ENCODE measurements around the gene MRPL45.

Gene MRPL45

DNA sequence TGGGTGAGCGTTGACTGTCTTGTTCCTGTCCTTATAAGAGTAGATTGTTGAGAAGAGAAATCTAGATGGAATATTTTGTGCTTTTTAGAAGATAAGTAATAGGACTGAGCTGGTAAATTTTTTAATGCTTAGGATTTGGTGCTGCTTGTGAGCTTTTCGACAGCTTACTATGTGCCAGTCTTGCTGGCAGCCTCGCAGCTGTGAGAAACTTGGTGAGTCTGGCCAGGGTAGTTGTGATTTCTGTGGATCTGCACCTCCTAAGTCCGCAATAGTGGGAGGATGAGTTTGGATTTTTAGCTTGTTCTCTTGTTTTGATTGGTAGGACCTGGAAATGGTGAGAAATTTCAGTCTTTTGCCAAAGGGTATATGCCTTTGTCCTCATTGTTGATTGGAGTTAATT lies 58.3 kb downstream of the MRPL45 start:
- Histone ChIP-seq H3K27me3 (ENCODE audit: insufficient read depth, low read depth, severe bottlenecking) (no peaks in the 10 kb centered on the region), H3K4me3 (ENCODE audit: low read depth, low read length) (no peak overlapping the region), H3K9me3 (ENCODE audit: severe bottlenecking) (no peaks in the 10 kb centered on the region), H3K27ac (no peak overlapping the region), H3K36me3 (no peaks in the 10 kb centered on the region; the same call in none of the 2 replicates)
- no peak for DNase-seq
- TF ChIP-seq, protein P1, sequence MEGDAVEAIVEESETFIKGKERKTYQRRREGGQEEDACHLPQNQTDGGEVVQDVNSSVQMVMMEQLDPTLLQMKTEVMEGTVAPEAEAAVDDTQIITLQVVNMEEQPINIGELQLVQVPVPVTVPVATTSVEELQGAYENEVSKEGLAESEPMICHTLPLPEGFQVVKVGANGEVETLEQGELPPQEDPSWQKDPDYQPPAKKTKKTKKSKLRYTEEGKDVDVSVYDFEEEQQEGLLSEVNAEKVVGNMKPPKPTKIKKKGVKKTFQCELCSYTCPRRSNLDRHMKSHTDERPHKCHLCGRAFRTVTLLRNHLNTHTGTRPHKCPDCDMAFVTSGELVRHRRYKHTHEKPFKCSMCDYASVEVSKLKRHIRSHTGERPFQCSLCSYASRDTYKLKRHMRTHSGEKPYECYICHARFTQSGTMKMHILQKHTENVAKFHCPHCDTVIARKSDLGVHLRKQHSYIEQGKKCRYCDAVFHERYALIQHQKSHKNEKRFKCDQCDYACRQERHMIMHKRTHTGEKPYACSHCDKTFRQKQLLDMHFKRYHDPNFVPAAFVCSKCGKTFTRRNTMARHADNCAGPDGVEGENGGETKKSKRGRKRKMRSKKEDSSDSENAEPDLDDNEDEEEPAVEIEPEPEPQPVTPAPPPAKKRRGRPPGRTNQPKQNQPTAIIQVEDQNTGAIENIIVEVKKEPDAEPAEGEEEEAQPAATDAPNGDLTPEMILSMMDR (IDR thresholded peaks at IDR 0.05; ENCODE audit: low read depth, low read length), result no peak

DNA sequence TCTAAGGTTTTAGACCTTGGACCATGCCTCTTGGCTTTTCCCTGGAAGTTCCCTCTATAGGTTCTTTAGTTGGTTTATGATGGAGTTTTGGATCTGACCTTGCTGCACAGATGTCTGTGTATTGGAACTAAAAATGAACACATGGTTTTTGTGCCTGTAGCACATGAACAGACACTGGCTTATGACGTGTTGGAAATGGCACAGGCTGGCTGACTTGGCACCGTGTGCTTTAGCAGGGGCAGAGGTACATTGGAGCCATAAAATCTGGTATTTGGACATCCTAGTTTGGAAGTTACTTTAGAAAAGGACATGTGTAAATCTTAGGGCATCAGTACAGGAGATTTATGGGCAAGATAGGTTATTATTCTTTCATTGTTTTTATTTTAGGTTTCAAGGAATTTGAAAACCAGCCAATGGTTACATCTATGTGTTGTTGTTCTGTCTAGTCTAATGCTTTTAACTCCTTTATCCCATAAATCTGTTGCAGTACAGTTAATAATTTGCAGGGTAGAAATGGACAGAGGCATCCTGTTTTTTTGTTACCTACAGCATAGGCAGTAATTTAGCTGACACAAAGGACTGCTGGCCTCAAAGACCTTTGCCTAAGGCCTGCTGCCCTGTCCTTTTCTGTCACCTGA lies 60.6 kb downstream of the MRPL45 start:
- peaks cover 11% of the 10 kb centered on the region for H3K36me3 ChIP-seq
- H3K27me3 ChIP-seq (ENCODE audit: insufficient read depth, low read depth, severe bottlenecking), result no peaks in the 10 kb centered on the region
- H3K27ac ChIP-seq, result no peak overlapping the region
- TF ChIP-seq, protein P1 (IDR thresholded peaks at IDR 0.05; ENCODE audit: low read depth, low read length), result no peak
- no peaks in the 10 kb centered on the region for H3K9me3 ChIP-seq (ENCODE audit: severe bottlenecking)
- no peak for DNase-seq
- H3K4me3 ChIP-seq (ENCODE audit: low read depth, low read length), result no peak overlapping the region

DNA sequence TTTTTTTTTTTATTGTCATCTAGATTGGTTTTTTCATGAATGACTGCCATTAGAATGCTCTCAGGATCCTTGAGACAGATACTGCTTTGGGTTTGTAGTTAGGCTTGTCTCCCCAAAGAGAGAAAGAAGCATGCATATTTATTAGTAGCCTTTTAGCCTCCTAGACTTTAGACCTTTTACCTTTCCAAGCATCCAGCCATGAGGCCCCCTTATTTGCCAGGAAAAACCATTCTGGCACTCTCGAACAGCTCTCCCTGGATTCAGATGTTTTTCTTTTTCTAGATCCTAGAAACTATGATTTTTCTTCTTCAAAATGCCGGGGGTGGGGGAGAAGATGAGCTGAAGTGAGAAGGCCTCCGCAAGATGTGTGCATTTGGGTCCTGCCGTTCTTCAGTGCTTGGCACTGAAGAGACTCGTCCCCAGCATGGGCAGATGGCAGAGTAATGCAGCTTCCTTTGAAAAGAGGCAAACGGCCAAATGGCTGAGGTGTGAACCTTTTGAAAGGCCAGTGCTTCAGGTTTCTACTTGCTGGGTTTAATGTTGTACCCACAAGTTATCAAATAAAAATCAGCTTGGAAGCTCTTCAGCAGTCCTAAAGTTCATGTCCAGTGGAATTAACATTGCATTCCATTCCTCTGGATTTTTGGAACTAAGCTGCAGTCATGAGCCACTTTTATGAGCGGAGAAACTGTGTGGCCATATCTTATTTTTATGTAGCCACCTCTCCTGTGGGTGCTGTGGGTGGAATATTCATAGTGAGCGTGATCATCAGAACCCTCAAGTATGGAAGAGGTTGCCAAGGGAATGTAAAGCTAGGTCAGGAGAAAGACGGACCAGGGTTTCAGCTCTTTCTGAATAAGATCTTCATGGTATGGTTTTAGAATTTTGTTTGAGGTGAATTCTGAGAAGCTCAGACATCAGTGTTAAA lies 61.9 kb downstream of the MRPL45 start:
- no peak overlapping the region for H3K4me3 ChIP-seq (ENCODE audit: low read depth, low read length)
- H3K36me3 ChIP-seq, result peaks cover 12% of the 10 kb centered on the region
- TF ChIP-seq, protein P1 (IDR thresholded peaks at IDR 0.05; ENCODE audit: low read depth, low read length), result no peak
- no peak for DNase-seq
- H3K27me3 ChIP-seq (ENCODE audit: insufficient read depth, low read depth, severe bottlenecking), result no peaks in the 10 kb centered on the region
- no peaks in the 10 kb centered on the region for H3K9me3 ChIP-seq (ENCODE audit: severe bottlenecking)
- H3K27ac ChIP-seq, result no peak overlapping the region

DNA sequence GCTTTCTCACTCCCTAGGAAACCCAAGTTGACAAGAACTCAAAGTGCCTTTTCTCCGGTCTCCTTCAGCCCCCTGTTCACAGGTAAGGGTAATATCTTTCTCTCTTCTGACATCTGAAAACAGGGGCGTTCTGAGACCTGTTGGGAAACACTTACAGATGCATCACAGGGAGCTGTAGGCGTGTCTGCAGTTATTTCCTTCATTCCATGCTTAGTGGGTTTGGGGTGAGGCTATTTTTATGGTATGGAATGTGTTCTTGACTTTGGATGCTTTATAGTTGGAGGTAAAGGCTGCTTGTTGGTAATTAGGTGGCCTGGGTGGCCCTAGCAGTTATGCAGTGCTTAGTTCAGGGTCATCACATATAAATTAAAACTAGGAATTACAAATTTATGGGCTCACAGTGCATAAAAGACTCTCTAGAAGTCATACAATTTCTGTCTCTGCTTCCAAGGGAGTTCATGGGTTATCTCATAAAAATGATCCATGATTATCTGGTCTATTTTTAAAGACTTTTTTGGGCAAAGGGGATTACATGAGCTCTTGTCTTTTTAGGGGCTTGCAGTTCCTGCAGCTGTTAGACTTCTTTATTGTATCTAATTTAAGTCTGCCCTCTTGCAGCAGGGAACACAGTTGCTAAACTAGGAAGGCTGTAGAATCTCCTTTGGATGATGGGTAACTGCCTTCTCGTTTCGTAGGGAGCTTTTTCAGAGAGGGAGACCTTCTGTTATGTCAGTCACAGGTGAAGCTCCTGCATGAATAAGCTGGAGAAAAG lies 64.9 kb downstream of the MRPL45 start:
- DNase-seq, result no peak
- TF ChIP-seq, protein P1 (IDR thresholded peaks at IDR 0.05; ENCODE audit: low read depth, low read length), result no peak

DNA sequence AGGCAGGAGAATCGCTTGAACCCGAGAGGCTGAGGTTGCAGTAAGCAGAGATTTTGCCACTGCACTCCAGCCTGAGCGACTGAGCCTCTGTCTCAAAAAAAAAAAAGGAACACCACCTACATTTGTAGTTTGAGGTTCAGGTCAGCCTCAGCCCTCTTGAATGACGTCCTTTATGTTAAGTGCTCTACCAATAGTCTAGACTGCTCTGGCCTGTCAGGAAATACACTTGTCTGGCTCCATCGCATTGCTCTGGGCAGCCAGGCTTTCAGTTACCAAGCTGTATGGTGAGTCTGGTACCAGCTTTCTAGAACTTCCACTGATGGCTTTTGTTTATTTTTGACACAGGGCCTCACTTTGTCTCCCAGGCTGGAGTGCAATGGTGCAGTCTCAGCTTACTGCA lies 66.0 kb downstream of the MRPL45 start:
- TF ChIP-seq, protein P1 (IDR thresholded peaks at IDR 0.05; ENCODE audit: low read depth, low read length), result no peak
- Histone ChIP-seq H3K9me3 (ENCODE audit: severe bottlenecking) (no peaks in the 10 kb centered on the region), H3K27me3 (ENCODE audit: insufficient read depth, low read depth, severe bottlenecking) (no peaks in the 10 kb centered on the region), H3K36me3 (peaks cover 33% of the 10 kb centered on the region), H3K27ac (no peak overlapping the region), H3K4me3 (ENCODE audit: low read depth, low read length) (no peak overlapping the region)
- DNase-seq, result no peak

More for the DNA sequence above, 64.9 kb downstream of the MRPL45 start:
- no peak overlapping the region for H3K4me3 ChIP-seq (ENCODE audit: low read depth, low read length)
- no peaks in the 10 kb centered on the region for H3K9me3 ChIP-seq (ENCODE audit: severe bottlenecking)
- H3K27ac ChIP-seq, result no peak overlapping the region
- no peaks in the 10 kb centered on the region for H3K27me3 ChIP-seq (ENCODE audit: insufficient read depth, low read depth, severe bottlenecking)
- peaks cover 26% of the 10 kb centered on the region for H3K36me3 ChIP-seq

All from WERI-Rb-1 (cell line).